H9 (cell line): Measurements from ENCODE around the gene DDX59. TPM values are rescaled to one million over a fixed set of nuclear protein-coding genes. Genes with fewer than 3 reads are reported as not detected.

Source experiments
- DNase-seq: peaks from one replicate; pipeline ENCODE4 v3.0.0-alpha.2; 2017
- H2AFZ ChIP-seq: one replicate; pipeline ENCODE4 v1.6.1; 2013; ENCODE audit warnings: mild to moderate bottlenecking, low read length, control low read depth, moderate library complexity
- H2AK5ac ChIP-seq: 2 replicates; pipeline ENCODE4 v1.6.1; 2013; ENCODE audit warnings: low read length, control low read depth, mixed read lengths; ENCODE audit not compliant: insufficient read length
- H2BK120ac ChIP-seq: one replicate; pipeline ENCODE4 v1.6.1; 2013; ENCODE audit warnings: low read depth, mild to moderate bottlenecking, low read length, control low read depth, inconsistent platforms; ENCODE audit not compliant: poor library complexity, severe bottlenecking
- H2BK12ac ChIP-seq: 2 replicates; pipeline ENCODE4 v1.6.1; 2013; ENCODE audit warnings: low read length, control low read depth, mixed read lengths, low read depth; ENCODE audit not compliant: insufficient read length
- H2BK15ac ChIP-seq: 2 replicates; pipeline ENCODE4 v1.6.1; 2013; ENCODE audit warnings: low read depth, low read length, control low read depth
- H2BK20ac ChIP-seq: one replicate; pipeline ENCODE4 v1.6.1; 2013; ENCODE audit warnings: low read depth, mild to moderate bottlenecking, low read length, control low read depth, inconsistent platforms; ENCODE audit not compliant: poor library complexity, severe bottlenecking
- H2BK5ac ChIP-seq: 2 replicates; pipeline ENCODE4 v1.6.1; 2013; ENCODE audit warnings: low read length, control low read depth, mixed read lengths; ENCODE audit not compliant: insufficient read length
- H3K14ac ChIP-seq: 2 replicates; pipeline ENCODE4 v1.6.1; 2013; ENCODE audit warnings: low read length, control low read depth; ENCODE audit not compliant: insufficient read depth
- H3K18ac ChIP-seq: 2 replicates; pipeline ENCODE4 v1.6.1; 2013; ENCODE audit warnings: low read depth, mild to moderate bottlenecking, mixed read lengths, low read length, control low read depth; ENCODE audit not compliant: insufficient read length
- H3K23ac ChIP-seq: 2 replicates; pipeline ENCODE4 v1.6.1; 2013; ENCODE audit warnings: low read length, control low read depth, mixed read lengths, low read depth; ENCODE audit not compliant: insufficient read length
- H3K23me2 ChIP-seq: 2 replicates; pipeline ENCODE4 v1.6.1; 2013; ENCODE audit warnings: low read depth, mild to moderate bottlenecking, mixed read lengths, low read length, control low read depth; ENCODE audit not compliant: insufficient read length, poor library complexity, severe bottlenecking
- H3K27ac ChIP-seq: 2 replicates; pipeline ENCODE4 v1.5.1; 2013; ENCODE audit warnings: low read length, control low read depth, mixed read lengths, low read depth; ENCODE audit not compliant: insufficient read length
- H3K27me3 ChIP-seq: 2 replicates; pipeline ENCODE4 v1.6.1; 2013; ENCODE audit warnings: low read length, control low read depth, inconsistent platforms; ENCODE audit not compliant: insufficient read depth
- H3K4ac ChIP-seq: 2 replicates; pipeline ENCODE4 v1.6.1; 2013; ENCODE audit warnings: low read depth, mild to moderate bottlenecking, control low read depth, inconsistent platforms, low read length, moderate library complexity
- H3K4me1 ChIP-seq: 2 replicates; pipeline ENCODE4 v1.6.1; 2013; ENCODE audit warnings: low read length, control low read depth, inconsistent platforms; ENCODE audit not compliant: insufficient read depth
- H3K4me2 ChIP-seq: 2 replicates; pipeline ENCODE4 v1.6.1; 2013; ENCODE audit warnings: low read length, control low read depth, mixed read lengths; ENCODE audit not compliant: insufficient read length, insufficient read depth
- H3K56ac ChIP-seq: 2 replicates; pipeline ENCODE4 v1.6.1; 2013; ENCODE audit warnings: low read depth, mild to moderate bottlenecking, mixed read lengths, low read length, control low read depth; ENCODE audit not compliant: insufficient read length
- H3K79me1 ChIP-seq: 2 replicates; pipeline ENCODE4 v1.6.1; 2013; ENCODE audit warnings: low read depth, mild to moderate bottlenecking, moderate library complexity, low read length, control low read depth, inconsistent platforms; ENCODE audit not compliant: insufficient read depth, poor library complexity, severe bottlenecking
- H3K79me2 ChIP-seq: 2 replicates; pipeline ENCODE4 v1.6.1; 2013; ENCODE audit warnings: low read length, control low read depth, inconsistent platforms; ENCODE audit not compliant: insufficient read depth
- H3K9ac ChIP-seq: 2 replicates; pipeline ENCODE4 v1.6.1; 2013; ENCODE audit warnings: low read length, control low read depth, mixed read lengths; ENCODE audit not compliant: insufficient read length; ENCODE audit errors: extremely low read depth
- H3K9me3 ChIP-seq: one replicate; pipeline ENCODE4 v1.6.1; 2013; ENCODE audit warnings: low read depth, low read length, inconsistent platforms; ENCODE audit not compliant: control insufficient read depth
- H3T11ph ChIP-seq: one replicate; pipeline ENCODE4 v1.6.1; 2013; ENCODE audit warnings: mild to moderate bottlenecking, low read length, control low read depth, inconsistent platforms
- H4K20me1 ChIP-seq: one replicate; pipeline ENCODE4 v1.6.1; 2013; ENCODE audit not compliant: control insufficient read depth, insufficient read length, insufficient read depth
- H4K5ac ChIP-seq: 2 replicates; pipeline ENCODE4 v1.6.1; 2013; ENCODE audit warnings: low read depth, mild to moderate bottlenecking, mixed read lengths, low read length, control low read depth; ENCODE audit not compliant: insufficient read length
- H4K8ac ChIP-seq: replicated peaks from 2 replicates; pipeline ENCODE4 v1.6.1; 2013; ENCODE audit warnings: low read length, control low read depth, mixed read lengths, low read depth; ENCODE audit not compliant: insufficient read length
- H4K91ac ChIP-seq: 2 replicates; pipeline ENCODE4 v1.6.1; 2013; ENCODE audit warnings: low read depth, mild to moderate bottlenecking, moderate library complexity, mixed read lengths, low read length, control low read depth; ENCODE audit not compliant: insufficient read length
- H3K27ac Mint-ChIP-seq, 3 experiments: 2 replicates in 2 of 3; 3 replicates in 1 of 3; pipeline ENCODE4 v1.8.0; 2020 to 2021; ENCODE audit warnings: mixed read lengths in 3 of 3, mild to moderate bottlenecking in 1 of 3, moderate library complexity in 1 of 3
- H3K27me3 Mint-ChIP-seq: 2 replicates; pipeline ENCODE4 v1.8.0; 2021; ENCODE audit warnings: low read depth, mild to moderate bottlenecking, moderate library complexity, mixed read lengths
- H3K36me3 Mint-ChIP-seq, 3 experiments: 2 replicates in 2 of 3; 3 replicates in 1 of 3; pipeline ENCODE4 v1.8.0; 2020 to 2021; ENCODE audit warnings: low read depth in 3 of 3, mixed read lengths in 3 of 3; ENCODE audit not compliant: insufficient read depth in 1 of 3
- H3K4me1 Mint-ChIP-seq, 2 experiments: 2 replicates each; pipeline ENCODE4 v1.8.0; 2020; ENCODE audit warnings: mixed read lengths in 2 of 2
- H3K4me3 Mint-ChIP-seq, 2 experiments: 2 replicates in 1 of 2; 3 replicates in 1 of 2; pipeline ENCODE4 v1.8.0; 2020 to 2021; ENCODE audit warnings: mild to moderate bottlenecking in 2 of 2, mixed read lengths in 2 of 2, moderate library complexity in 1 of 2
- H3K9me3 Mint-ChIP-seq, 2 experiments: 2 replicates in 1 of 2; 3 replicates in 1 of 2; pipeline ENCODE4 v1.8.0; 2020; ENCODE audit warnings: mild to moderate bottlenecking in 2 of 2, mixed read lengths in 2 of 2, moderate library complexity in 1 of 2
- WGBS: extraction: QIAGEN DNeasy Blood & Tissue Kit; methylation state at CpG from one replicate; pipeline ENCODE4 v1.1.7; 2013; ENCODE audit warnings: missing lambda C conversion rate, low lambda C conversion rate, mixed read lengths; ENCODE audit not compliant: insufficient read length; ENCODE audit errors: extremely low coverage; 5-methylcytosine and 5-hydroxymethylcytosine counted together
- total RNA-seq: library from RNA; stranded (reverse); gene quantifications from 2 replicates; pipeline ENCODE4 v1.2.1, GENCODE V29; 2021
- TF ChIP-seq, protein P1 (sequence below): fragments of 200-600 bp; sonication (generic); conservative IDR thresholded peaks from 3 replicates; pipeline ENCODE4 v1.8.0; 2021; ENCODE audit warnings: antibody characterized with exemption, mild to moderate bottlenecking

The DDX59 gene
- total RNA-seq, 1 experiment from 2014 or later = 14.0 TPM

DNA sequence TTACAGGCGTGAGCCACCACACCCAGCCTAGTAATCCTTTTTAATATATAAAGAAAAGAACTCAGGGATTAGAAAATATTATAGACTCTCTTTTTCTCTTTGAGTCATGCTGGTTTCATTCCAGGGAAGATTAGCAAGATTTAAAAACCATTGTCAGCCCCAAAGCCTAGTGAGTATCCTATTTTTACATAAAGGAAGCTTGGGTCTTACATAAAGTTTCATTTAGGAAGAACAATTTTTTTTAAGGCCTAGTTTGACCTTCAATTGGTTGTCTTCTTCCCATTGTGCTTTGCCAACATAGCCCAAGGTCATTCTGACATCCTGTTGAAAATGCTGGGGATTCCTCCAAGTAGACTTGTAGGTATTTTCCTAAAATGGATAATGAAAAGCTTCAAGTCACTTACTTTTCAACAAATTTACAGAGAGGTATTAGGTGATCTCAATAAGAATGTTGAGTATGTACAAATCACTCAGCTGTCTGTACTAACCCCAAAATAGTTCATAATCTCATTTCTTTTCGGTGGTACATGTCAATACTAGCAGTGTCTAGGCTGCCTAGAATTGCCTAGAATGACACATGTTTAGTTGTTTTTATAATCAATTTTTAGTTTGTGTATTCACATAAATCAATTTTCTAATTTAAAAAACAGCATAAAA is 44.9 kb downstream of the DDX59 start:
- no peaks in the 10 kb centered on the region for H3K9me3 Mint-ChIP-seq
- Histone ChIP-seq H3K23me2 (no peaks in the 10 kb centered on the region), H3K56ac (no peak overlapping the region), H2BK120ac (no peak overlapping the region), H4K91ac (no peak overlapping the region), H2BK20ac (no peak overlapping the region), H2AFZ (no peak overlapping the region), H3K27ac (no peak overlapping the region), H3K9ac (no peak overlapping the region), H3K18ac (no peak overlapping the region), H3K9me3 (no peaks in the 10 kb centered on the region), H4K8ac (no peak overlapping the region), H3K27me3 (no peaks in the 10 kb centered on the region), H3K4me1 (peaks cover 3% of the 10 kb centered on the region), H2BK12ac (no peak overlapping the region), H3T11ph (no peak overlapping the region), H3K23ac (no peak overlapping the region), H2BK15ac (no peak overlapping the region), H2AK5ac (no peak overlapping the region), H3K4me2 (no peak overlapping the region), H4K20me1 (no peaks in the 10 kb centered on the region), H3K4ac (no peak overlapping the region), H3K79me1 (no peaks in the 10 kb centered on the region), H4K5ac (no peak overlapping the region), H3K79me2 (no peaks in the 10 kb centered on the region), H3K14ac (no peak overlapping the region), H2BK5ac (no peak overlapping the region)
- peaks cover 8 to 12% of the 10 kb centered on the region in 2 experiments for H3K4me1 Mint-ChIP-seq
- H3K27ac Mint-ChIP-seq = peak overlapping the region in 1 of 3 experiments; percentile 40; a peak in 1 of 7 replicates
- WGBS = no CpG with 5 or more reads among the region's 2 CpGs
- no peaks in the 10 kb centered on the region for H3K36me3 Mint-ChIP-seq
- TF ChIP-seq, protein P1, sequence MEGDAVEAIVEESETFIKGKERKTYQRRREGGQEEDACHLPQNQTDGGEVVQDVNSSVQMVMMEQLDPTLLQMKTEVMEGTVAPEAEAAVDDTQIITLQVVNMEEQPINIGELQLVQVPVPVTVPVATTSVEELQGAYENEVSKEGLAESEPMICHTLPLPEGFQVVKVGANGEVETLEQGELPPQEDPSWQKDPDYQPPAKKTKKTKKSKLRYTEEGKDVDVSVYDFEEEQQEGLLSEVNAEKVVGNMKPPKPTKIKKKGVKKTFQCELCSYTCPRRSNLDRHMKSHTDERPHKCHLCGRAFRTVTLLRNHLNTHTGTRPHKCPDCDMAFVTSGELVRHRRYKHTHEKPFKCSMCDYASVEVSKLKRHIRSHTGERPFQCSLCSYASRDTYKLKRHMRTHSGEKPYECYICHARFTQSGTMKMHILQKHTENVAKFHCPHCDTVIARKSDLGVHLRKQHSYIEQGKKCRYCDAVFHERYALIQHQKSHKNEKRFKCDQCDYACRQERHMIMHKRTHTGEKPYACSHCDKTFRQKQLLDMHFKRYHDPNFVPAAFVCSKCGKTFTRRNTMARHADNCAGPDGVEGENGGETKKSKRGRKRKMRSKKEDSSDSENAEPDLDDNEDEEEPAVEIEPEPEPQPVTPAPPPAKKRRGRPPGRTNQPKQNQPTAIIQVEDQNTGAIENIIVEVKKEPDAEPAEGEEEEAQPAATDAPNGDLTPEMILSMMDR = no peak
- H3K4me3 Mint-ChIP-seq = no peak overlapping the region
- no peak for DNase-seq
- no peaks in the 10 kb centered on the region; the same call in 1 of the 2 replicates for H3K27me3 Mint-ChIP-seq
